GM19372 (cell line): Measurements from ENCODE around the gene LRP10.

Source experiments
- ATAC-seq: cut with Tn5 transposase; IDR thresholded peaks from one replicate; pipeline ENCODE4 v1.9.1; 2021; ENCODE audit warnings: mild to moderate bottlenecking, low read depth, moderate library complexity; ENCODE audit not compliant: unreplicated experiment

LRP10 gene

GRCh38 chr14:22864979-22865378 is 6.6 kb upstream of the LRP10 start:
- ATAC-seq, result no peak

- no peak for ATAC-seq
Observed at GRCh38 chr14:22865424-22866405, 5.8 kb upstream of the LRP10 start.

GRCh38 chr14:22866874-22867273 is 4.7 kb upstream of the LRP10 start:
- no peak for ATAC-seq

GRCh38 chr14:22870811-22871223 is 723 bp upstream of the LRP10 start:
- ATAC-seq, result peak; percentile 29

- ATAC-seq, result peak; percentile 22
Observed at GRCh38 chr14:22872033-22872832, 693 bp downstream of the LRP10 start.

GRCh38 chr14:22872833-22873520 is 1.4 kb downstream of the LRP10 start:
- no peak for ATAC-seq

GRCh38 chr14:22875003-22875747 is 3.6 kb downstream of the LRP10 start:
- no peak for ATAC-seq

GRCh38 chr14:22875748-22876319 is 4.3 kb downstream of the LRP10 start:
- ATAC-seq, result no peak

GRCh38 chr14:22877000-22877501 is 5.5 kb downstream of the LRP10 start:
- no peak for ATAC-seq

GRCh38 chr14:22878271-22879246 is 7.0 kb downstream of the LRP10 start:
- no peak for ATAC-seq

GRCh38 chr14:22882064-22882463 is 10.5 kb downstream of the LRP10 start:
- ATAC-seq, result no peak

- no peak for ATAC-seq
Observed at GRCh38 chr14:22882529-22883172, 11.1 kb downstream of the LRP10 start.

- no peak for ATAC-seq
Observed at GRCh38 chr14:22883173-22883976, 11.8 kb downstream of the LRP10 start, which contains the start of gene REM2. TSS of gene REM2 (plus strand) at chr14:22883222. CDS start at chr14:22883288, 66 bp downstream.

GRCh38 chr14:22884076-22884737 is 12.7 kb downstream of the LRP10 start:
- no peak for ATAC-seq

GRCh38 chr14:22884738-22885523 is 13.4 kb downstream of the LRP10 start:
- ATAC-seq, result no peak

- ATAC-seq, result no peak
Observed at GRCh38 chr14:22885975-22886374, 14.4 kb downstream of the LRP10 start.
